Measurements from ENCODE around the gene VPS35L. TPM values are rescaled to one million over a fixed set of nuclear protein-coding genes. Genes with fewer than 3 reads are reported as not detected.

The VPS35L gene
- total and polyA plus RNA-seq, 10 of the 15 experiments (the other 5 are each of a cell fraction or from before 2014, with no cell fraction given) = 14.9 to 44.1 (median 26.3) TPM

GRCh38 chr16:19707569-19708295, 152.2 kb downstream of the VPS35L start:
- DNase-seq (ENCODE audit: low read depth, low spot score) (no peak), ATAC-seq (no peak), FAIRE-seq (no peak)
- no peaks in the 10 kb centered on the region for H3K4me1 ChIP-seq (ENCODE audit: control insufficient read depth, insufficient read depth, low read length)
- no peaks in the 10 kb centered on the region for H3K79me2 ChIP-seq (ENCODE audit: control insufficient read depth, insufficient read depth, low read length)
- WGBS (ENCODE audit: insufficient coverage, insufficient replicate concordance, low lambda C conversion rate, missing lambda C conversion rate) = 96% methylated on average over 14 of the region's 22 CpGs
- BruUV-seq (replicated peaks) = no TSS peak
- H3K27me3 ChIP-seq (replicated peaks in 1 of 2; ENCODE audit: control insufficient read depth in 2 of 2, insufficient read depth in 2 of 2, low read length in 1 of 2) = no peaks in the 10 kb centered on the region
- SMC1A ChIA-PET (ENCODE audit: uncharacterized antibody, unreplicated experiment) = no interaction called here
- H3K36me3 ChIP-seq (ENCODE audit: control insufficient read depth in 2 of 2, insufficient read depth in 2 of 2, low read length in 1 of 2) = peaks cover 19 to 21% of the 10 kb centered on the region in 2 experiments; a peak in 3 of 4 replicates
- POLR2A ChIA-PET = no interaction called here
- H3K27ac ChIP-seq (ENCODE audit: control insufficient read depth, insufficient read depth) = no peak overlapping the region
- H4K20me1 ChIP-seq (ENCODE audit: control insufficient read depth, insufficient read depth) = no peaks in the 10 kb centered on the region; the same call in 1 of the 2 replicates
- intact Hi-C loops (cut with micrococcal nuclease; ENCODE audit: unreplicated experiment) (no loop called here), in situ Hi-C loops (cut with MboI) (no loop called here)
- no peak overlapping the region for H3K4me2 ChIP-seq (ENCODE audit: control insufficient read depth, insufficient read depth)
- no peaks in the 10 kb centered on the region for H3K9me3 ChIP-seq (replicated peaks; ENCODE audit: control insufficient read depth, insufficient read depth, low read length)
- no peak overlapping the region for H3K9ac ChIP-seq (ENCODE audit: control insufficient read depth, insufficient read depth, low read length)
- CTCF ChIA-PET = no interaction called here
- no peak for TF ChIP-seq SUZ12 (IDR thresholded peaks at IDR 0.05; ENCODE audit: unreplicated experiment)
- TF ChIP-seq SMAD1 (IDR thresholded peaks at IDR 0.05; ENCODE audit: low read depth, partially characterized antibody) = no peak
- no peak for TF ChIP-seq MTA2 (IDR thresholded peaks at IDR 0.05; ENCODE audit: low read depth)
- TF ChIP-seq FOXK2 (IDR thresholded peaks at IDR 0.05) = no peak
- no peak for TF ChIP-seq ZNF217 (IDR thresholded peaks at IDR 0.05)
- TF ChIP-seq POLR2AphosphoS5 (IDR thresholded peaks at IDR 0.05; ENCODE audit: low read length) = no peak
- no peak for TF ChIP-seq CREB1 (IDR thresholded peaks at IDR 0.05; ENCODE audit: low read depth)
- no peak for TF ChIP-seq GATAD2B (conservative IDR thresholded peaks at IDR 0.05; ENCODE audit: low read depth)
- TF ChIP-seq RFX5 (IDR thresholded peaks at IDR 0.05; ENCODE audit: low read depth, low read length) = no peak
- TF ChIP-seq DPF2 (IDR thresholded peaks at IDR 0.05) = no peak
- no peak for TF ChIP-seq IKZF1 (conservative IDR thresholded peaks at IDR 0.05)
- no peak for TF ChIP-seq JUND (IDR thresholded peaks at IDR 0.05; ENCODE audit: low read depth, low read length)
- TF ChIP-seq PAX8 (IDR thresholded peaks at IDR 0.05) = no peak
- no peak for TF ChIP-seq E2F8 (IDR thresholded peaks at IDR 0.05; ENCODE audit: low read depth, partially characterized antibody)
- TF ChIP-seq KAT2A (conservative IDR thresholded peaks at IDR 0.05; ENCODE audit: control insufficient read depth, low read depth, low read length) = no peak
- no peak for TF ChIP-seq BACH1 (IDR thresholded peaks at IDR 0.05; ENCODE audit: borderline replicate concordance)
- H3K4me3 ChIP-seq = no peak overlapping the region
- RAD21 ChIA-PET (ENCODE audit: unreplicated experiment) = no interaction called here
- no peak overlapping the region for H2AFZ ChIP-seq (ENCODE audit: control insufficient read depth, low read depth, low read length)
